Common myeloid progenitor, CD34-positive (primary cell): Measurements from ENCODE around the gene ZNF792.

Experiments
- CTCF ChIA-PET: fragments of 350-600 bp; sonication (Branson Sonifier 250); formaldehyde crosslinking; loops from one replicate; lab custom pipeline; 2021; ENCODE audit warnings: antibody characterized with exemption; lab: Charles Lee
- POLR2A ChIA-PET: fragments of 350-600 bp; sonication (Branson Sonifier 250); formaldehyde crosslinking; loops from one replicate; lab custom pipeline; 2021; ENCODE audit warnings: antibody characterized with exemption; lab: Charles Lee
- DNase-seq, 3 donors: peaks; one replicate each; pipeline versions ENCODE4 v3.0.0 to v3.0.0-alpha.2; 2013
- H3K27ac ChIP-seq, 2 experiments: 1 replicate in 1 of 2; 2 replicates in 1 of 2; pipeline ENCODE4 v1.7.0; 2013; ENCODE audit warnings: inconsistent platforms in 2 of 2, low read length in 2 of 2, mild to moderate bottlenecking in 2 of 2, low read depth in 1 of 2, moderate library complexity in 1 of 2; ENCODE audit not compliant: severe bottlenecking in 2 of 2, insufficient read depth in 1 of 2, poor library complexity in 1 of 2
- H3K27me3 ChIP-seq, 5 experiments: replicated peaks in 2 of 5; 1 replicate in 3 of 5; 2 replicates in 2 of 5; pipeline versions ENCODE4 v1.6.1 to v1.7.0; 2013; ENCODE audit warnings: low read length in 4 of 5, mild to moderate bottlenecking in 2 of 5, moderate library complexity in 2 of 5, inconsistent platforms in 1 of 5; ENCODE audit not compliant: insufficient read depth in 5 of 5, control insufficient read depth in 4 of 5
- H3K36me3 ChIP-seq, 4 experiments: 1 replicate in 2 of 4; 2 replicates in 2 of 4; pipeline versions ENCODE4 v1.6.1 to v1.7.0; 2013; ENCODE audit warnings: low read length in 3 of 4, control low read depth in 1 of 4, mild to moderate bottlenecking in 1 of 4; ENCODE audit not compliant: control insufficient read depth in 4 of 4, insufficient read depth in 4 of 4
- H3K4me1 ChIP-seq, 4 experiments: 1 replicate in 3 of 4; 2 replicates in 1 of 4; pipeline versions ENCODE4 v1.6.1 to v1.7.1; 2013; ENCODE audit warnings: low read length in 3 of 4, mild to moderate bottlenecking in 3 of 4, control low read depth in 1 of 4, inconsistent platforms in 1 of 4, moderate library complexity in 1 of 4; ENCODE audit not compliant: control insufficient read depth in 4 of 4, insufficient read depth in 4 of 4; ENCODE audit errors: control extremely low read depth in 1 of 4
- H3K4me3 ChIP-seq, 7 experiments: 1 replicate in 4 of 7; 2 replicates in 3 of 7; pipeline versions ENCODE4 v1.5.1 to v1.7.0; 2013; ENCODE audit warnings: mild to moderate bottlenecking in 7 of 7, low read length in 6 of 7, moderate library complexity in 6 of 7, inconsistent platforms in 2 of 7, low read depth in 2 of 7, control low read depth in 1 of 7; ENCODE audit not compliant: insufficient read depth in 4 of 7, control insufficient read depth in 1 of 7; ENCODE audit errors: extremely low read depth in 1 of 7
- H3K9me3 ChIP-seq, 5 experiments: 1 replicate in 4 of 5; 2 replicates in 1 of 5; pipeline versions ENCODE4 v1.6.1 to v1.7.1; 2013; ENCODE audit warnings: low read length in 4 of 5, mild to moderate bottlenecking in 2 of 5, inconsistent platforms in 1 of 5, low read depth in 1 of 5, moderate library complexity in 1 of 5; ENCODE audit not compliant: control insufficient read depth in 4 of 5, insufficient read depth in 2 of 5; ENCODE audit errors: control extremely low read depth in 1 of 5
- WGBS: methylation state at CpG from one replicate; pipeline ENCODE4 v1.1.5; 2013; ENCODE audit not compliant: insufficient coverage; 5-methylcytosine and 5-hydroxymethylcytosine counted together

ZNF792 gene

GRCh38 chr19:34964598-34964997, 569 bp upstream of the ZNF792 start:
- 90% methylated on average over 6 of the region's 6 CpGs for WGBS
- Histone ChIP-seq H3K27ac (no peak overlapping the region), H3K4me3 (peak overlapping the region in 3 of 7 experiments; percentile 89 to 94 (median 94)), H3K36me3 (peaks cover 2 to 24% (median 20%) of the 10 kb centered on the region in 4 experiments), H3K9me3 (peaks cover 0 to 42% (median 37%) of the 10 kb centered on the region in 5 experiments), H3K4me1 (peaks cover 4 to 22% (median 18%) of the 10 kb centered on the region in 4 experiments), H3K27me3 (no peaks in the 10 kb centered on the region)
- POLR2A ChIA-PET: interaction anchor here (3.5 kb wide), 1 partner anchor 36 kb away, joined by 13 read pairs; the partner anchor contains the start of gene GRAMD1A
- DNase-seq: no peak
- CTCF ChIA-PET: interaction anchor here (3.1 to 24.8 kb wide), 2 partner anchors 8 to 45 kb away, joined by 10 to 249 read pairs; no protein-coding TSS in a partner anchor

DNA sequence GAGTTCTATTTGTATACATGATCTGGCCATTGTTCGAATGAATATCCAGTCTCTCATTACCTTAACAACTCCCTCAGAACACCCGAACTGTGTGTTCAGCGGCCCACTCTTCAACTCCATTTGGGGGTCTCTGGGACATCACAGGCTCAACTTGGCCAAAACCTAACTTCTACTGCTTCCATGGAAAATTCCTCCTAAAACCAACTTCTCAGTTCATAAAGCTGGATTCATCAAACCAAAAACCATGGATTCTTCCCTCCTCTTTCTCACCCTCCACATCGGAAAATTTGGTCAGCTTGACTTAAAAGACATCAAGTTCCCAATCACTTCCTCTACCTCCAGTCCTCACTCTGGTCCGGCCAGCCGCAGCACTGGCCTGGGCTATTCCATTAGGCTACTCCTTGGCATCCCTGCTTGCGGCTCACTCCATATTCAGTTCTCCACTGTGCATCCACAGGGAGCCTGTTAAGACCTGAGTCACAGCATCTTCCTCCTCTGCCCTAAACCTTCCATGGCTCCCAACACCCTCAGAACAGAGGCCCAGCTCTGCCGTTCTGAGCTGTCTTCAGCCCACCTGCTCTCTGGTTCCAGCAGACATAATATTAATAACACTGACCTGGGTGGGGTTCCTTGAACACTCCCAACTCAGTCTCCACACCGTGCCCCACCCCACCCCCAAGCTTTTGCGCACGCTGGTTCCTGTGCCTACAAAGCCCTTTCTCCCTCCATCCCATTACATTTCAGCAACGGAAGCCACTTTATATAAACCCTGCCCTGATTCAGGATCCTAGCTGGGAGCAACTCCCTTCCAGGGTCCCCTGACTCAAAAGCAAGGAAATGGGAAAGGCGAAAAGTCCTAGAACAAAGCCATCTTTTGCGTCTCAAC, 1.1 kb downstream of the ZNF792 start:
- H3K4me1 ChIP-seq: peaks cover 4 to 22% (median 18%) of the 10 kb centered on the region in 4 experiments
- CTCF ChIA-PET: interaction anchor here (1.2 to 24.8 kb wide), 4 partner anchors 10 to 84 kb away, joined by 3 to 249 read pairs (median 7); no protein-coding TSS in a partner anchor
- peaks cover 19 to 40% (median 37%) of the 10 kb centered on the region in 4 experiments for H3K36me3 ChIP-seq
- DNase-seq: peak in 1 of 3 donors; percentile 36
- 18% methylated on average over 14 of the region's 14 CpGs for WGBS
- peaks cover 3 to 51% (median 48%) of the 10 kb centered on the region in 5 experiments for H3K9me3 ChIP-seq
- H3K27me3 ChIP-seq: no peaks in the 10 kb centered on the region
- peak overlapping the region; percentile 83 to 94 (median 89) for H3K4me3 ChIP-seq
- POLR2A ChIA-PET: interaction anchor here (0.5 to 3.5 kb wide), 4 partner anchors 10 to 1166 kb away, joined by 3 to 13 read pairs (median 4); partner anchors contain the start of genes GRAMD1A and KCTD15
- peak overlapping the region; percentile 76 to 86 for H3K27ac ChIP-seq

DNA sequence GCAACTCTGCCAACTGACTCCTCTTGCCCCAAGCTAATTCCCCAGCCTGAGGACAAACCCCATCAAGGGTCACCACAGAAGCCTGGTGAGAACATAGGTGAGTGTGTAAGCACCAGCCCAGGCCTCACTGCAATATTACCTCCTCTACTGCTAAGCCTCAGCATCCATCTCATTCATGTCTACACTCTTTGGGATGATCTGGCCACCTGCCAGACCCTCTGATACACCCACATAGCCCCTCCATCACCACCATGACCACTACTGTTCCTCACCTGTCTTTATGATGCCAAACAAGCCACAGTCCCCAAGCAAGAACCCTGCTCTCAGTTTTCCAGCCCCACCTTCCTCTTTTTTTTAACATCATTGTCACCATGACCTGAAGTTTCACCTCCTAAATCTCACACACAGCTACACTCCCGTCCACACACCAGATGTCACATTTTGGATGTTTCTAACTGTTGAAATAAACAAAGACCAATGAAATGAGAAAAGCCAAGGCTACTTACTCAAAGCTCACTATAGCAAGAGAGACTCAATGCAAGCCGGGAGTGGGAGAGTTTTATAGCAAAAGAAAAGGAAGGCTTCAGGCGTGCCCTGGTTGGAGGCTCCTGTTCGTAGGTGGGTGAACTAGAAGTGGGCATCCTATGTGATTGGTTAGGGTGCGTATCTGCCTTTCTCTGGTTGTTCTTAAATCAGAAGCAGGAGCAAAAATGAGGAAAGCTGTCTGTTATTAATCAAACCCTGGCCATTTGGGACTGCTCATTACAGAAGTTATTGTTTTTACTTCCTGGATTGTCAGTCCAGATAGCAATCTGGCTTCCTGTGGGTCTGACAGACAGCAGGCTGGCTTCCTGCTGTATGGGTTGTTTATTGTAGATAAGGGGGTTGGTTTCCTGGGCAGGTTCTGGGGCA, 2.0 kb downstream of the ZNF792 start:
- peak; percentile 94 to 98 (median 96) for DNase-seq
- ChIA-PET POLR2A (interaction anchor here (0.5 to 3.5 kb wide), 4 partner anchors 11 to 1263 kb away, joined by 3 to 13 read pairs (median 4); partner anchors contain the start of gene GRAMD1A), CTCF (interaction anchor here (0.8 to 24.8 kb wide), 6 partner anchors 10 to 51 kb away, joined by 3 to 249 read pairs (median 4); no protein-coding TSS in a partner anchor)
- peaks cover 4 to 22% (median 18%) of the 10 kb centered on the region in 4 experiments for H3K4me1 ChIP-seq
- H3K36me3 ChIP-seq: peaks cover 27 to 49% (median 46%) of the 10 kb centered on the region in 4 experiments
- 20% methylated on average over 3 of the region's 5 CpGs for WGBS
- peaks cover 10 to 55% (median 52%) of the 10 kb centered on the region in 5 experiments for H3K9me3 ChIP-seq
- no peaks in the 10 kb centered on the region for H3K27me3 ChIP-seq
- H3K4me3 ChIP-seq: peak overlapping the region in 6 of 7 experiments; percentile 83 to 94 (median 92)
- peak overlapping the region; percentile 76 to 86 for H3K27ac ChIP-seq

DNA sequence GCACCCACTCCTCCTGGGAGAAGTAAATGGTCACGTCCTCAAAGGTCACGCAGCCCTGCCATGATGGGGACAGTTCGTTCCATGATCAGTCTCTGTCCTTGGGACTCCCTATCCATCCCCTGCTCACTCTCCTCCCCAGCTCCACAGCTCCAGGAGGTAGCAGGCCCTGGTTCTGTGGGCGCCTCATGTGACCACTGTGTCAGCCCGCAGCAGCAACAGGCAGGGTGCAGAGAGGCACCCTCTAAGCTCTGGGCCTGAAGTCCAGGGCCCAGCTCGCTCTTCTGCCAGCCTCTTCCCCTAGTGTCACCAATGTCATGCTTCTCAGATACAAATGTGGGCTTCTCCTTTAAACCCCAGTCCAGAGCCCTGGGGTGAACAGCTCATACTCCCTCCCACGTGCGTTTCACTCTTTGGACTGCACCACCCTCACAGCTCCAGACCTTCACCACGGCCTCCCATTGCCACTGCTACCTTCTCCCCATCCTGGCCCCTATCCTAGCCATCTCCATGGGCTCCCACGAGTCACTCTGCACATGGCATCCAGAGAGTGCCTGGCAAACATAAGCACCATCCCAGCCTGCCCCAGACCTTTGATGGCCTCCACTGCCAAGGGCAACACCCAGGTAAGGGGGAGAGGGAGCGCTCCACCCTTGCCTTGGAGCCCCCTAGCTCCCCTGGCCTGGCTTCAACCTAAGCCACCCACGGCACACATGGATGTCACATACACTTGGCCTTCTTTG, 2.9 kb downstream of the ZNF792 start:
- Histone ChIP-seq H3K27me3 (no peaks in the 10 kb centered on the region), H3K9me3 (peaks cover 12 to 62% (median 58%) of the 10 kb centered on the region in 5 experiments), H3K36me3 (peaks cover 33 to 58% (median 53%) of the 10 kb centered on the region in 4 experiments), H3K4me1 (peaks cover 4 to 22% (median 18%) of the 10 kb centered on the region in 4 experiments), H3K4me3 (peak overlapping the region in 3 of 7 experiments; percentile 83 to 94 (median 89)), H3K27ac (peak overlapping the region in 1 of 2 experiments; percentile 86)
- ChIA-PET CTCF (interaction anchor here (0.8 to 1.2 kb wide), 4 partner anchors 11 to 52 kb away, joined by 3 to 4 read pairs (median 3); no protein-coding TSS in a partner anchor), POLR2A (no interaction called here)
- 94% methylated on average over 9 of the region's 12 CpGs for WGBS
- DNase-seq: no peak

DNA sequence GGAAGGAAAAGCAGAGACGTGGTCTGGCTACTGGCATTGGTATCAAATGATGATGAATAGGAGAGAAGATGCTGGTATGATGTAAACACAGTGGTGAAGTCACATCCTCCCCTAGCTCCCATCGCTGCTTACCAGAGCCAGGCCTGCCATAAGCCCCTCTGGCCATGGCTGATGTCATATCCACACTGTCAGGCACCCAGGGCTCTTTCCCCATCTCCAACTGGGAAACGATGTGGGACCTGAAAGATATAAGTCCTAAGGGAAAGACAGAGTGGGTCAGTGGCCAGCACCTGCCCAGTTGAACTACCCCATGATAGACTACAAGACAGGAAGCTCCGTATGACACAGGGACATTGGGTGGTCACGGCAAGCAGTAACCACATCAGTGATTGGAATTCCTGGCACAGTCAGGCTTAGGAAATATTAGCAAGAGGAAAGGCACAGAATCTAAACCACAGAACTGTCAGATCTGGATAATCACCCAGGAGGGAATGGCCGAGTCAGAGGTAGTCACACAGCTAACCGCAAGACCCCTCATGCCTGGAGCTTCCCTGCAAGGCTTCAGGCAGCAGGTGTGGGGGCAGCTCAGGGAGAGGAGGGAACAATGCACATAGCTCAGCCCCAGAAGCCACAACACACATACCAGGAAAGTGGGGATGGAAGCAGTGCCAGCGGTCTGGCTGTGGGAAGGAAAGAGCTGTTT, 3.8 kb downstream of the ZNF792 start:
- POLR2A ChIA-PET: no interaction called here
- Histone ChIP-seq H3K36me3 (peaks cover 33 to 65% (median 57%) of the 10 kb centered on the region in 4 experiments), H3K9me3 (peaks cover 14 to 69% (median 64%) of the 10 kb centered on the region in 5 experiments), H3K4me3 (peak overlapping the region in 2 of 7 experiments; percentile 62 to 83), H3K27ac (no peak overlapping the region), H3K4me1 (peaks cover 4 to 22% (median 18%) of the 10 kb centered on the region in 4 experiments), H3K27me3 (no peaks in the 10 kb centered on the region)
- no peak for DNase-seq
- CTCF ChIA-PET: interaction anchor here (1.0 to 1.2 kb wide), 2 partner anchors 11 to 29 kb away, joined by 3 to 4 read pairs; no protein-coding TSS in a partner anchor
- WGBS: 98% methylated on average over 8 of the region's 8 CpGs
